Left kidney (tissue), 2 donors: ENCODE measurements around the gene CDC42BPB. TPM values are rescaled to one million over a fixed set of nuclear protein-coding genes. Genes with fewer than 3 reads are reported as not detected.

Experiments used
- DNase-seq: peaks from one replicate; pipeline ENCODE4 v3.0.0-alpha.2; 2013
- polyA plus RNA-seq: library from polyadenylated mRNA; unstranded; fragments of 120-200 nt; gene quantifications from one replicate; pipeline ENCODE4 v1.2.1, GENCODE V29; 2013; ENCODE audit not compliant: insufficient read length

The CDC42BPB gene
- polyA plus RNA-seq, 1 donor: 88.6 TPM

DNA sequence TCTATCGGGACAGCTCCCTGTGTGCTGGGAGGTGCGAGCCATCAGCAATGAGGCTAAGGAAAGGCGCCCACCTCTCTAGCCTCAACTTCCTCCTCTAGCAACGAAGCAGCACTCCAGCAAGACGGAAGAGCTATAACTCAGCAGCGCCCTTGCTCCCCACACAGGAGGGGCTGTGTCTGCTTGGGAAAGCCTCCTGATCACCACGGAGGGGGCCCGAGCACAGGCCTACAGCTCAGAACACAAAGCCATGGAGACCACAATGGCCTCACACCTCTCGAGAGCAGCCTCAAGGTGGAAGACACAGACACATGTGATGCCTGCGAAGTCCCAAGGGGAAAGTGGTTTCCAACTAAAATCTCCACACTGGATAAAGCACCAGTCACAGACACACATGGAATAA is 60.4 kb downstream of the CDC42BPB start:
- no peak for DNase-seq

DNA sequence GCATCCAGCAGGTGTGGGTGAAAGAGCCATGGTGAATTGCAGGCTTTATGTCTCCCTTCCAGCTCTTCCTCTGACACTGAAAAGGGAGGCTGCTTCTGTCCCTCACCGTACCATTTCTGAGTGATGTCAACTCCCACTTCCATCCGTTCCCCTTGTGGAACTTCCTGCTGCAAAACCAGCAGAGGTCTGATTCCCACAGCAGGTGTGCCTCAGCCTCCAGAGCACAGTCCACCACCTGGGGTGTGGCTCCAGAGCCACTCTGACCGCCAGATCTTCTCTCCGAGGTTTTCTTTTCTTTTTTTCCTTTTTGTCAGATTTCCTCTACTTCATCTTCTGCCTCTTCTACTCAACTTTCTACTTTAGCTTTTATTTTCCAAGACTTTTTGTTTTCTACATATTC is 62.7 kb downstream of the CDC42BPB start:
- no peak for DNase-seq

GRCh38 chr14:102993523-102993922 is 63.8 kb downstream of the CDC42BPB start:
- DNase-seq: no peak

DNA sequence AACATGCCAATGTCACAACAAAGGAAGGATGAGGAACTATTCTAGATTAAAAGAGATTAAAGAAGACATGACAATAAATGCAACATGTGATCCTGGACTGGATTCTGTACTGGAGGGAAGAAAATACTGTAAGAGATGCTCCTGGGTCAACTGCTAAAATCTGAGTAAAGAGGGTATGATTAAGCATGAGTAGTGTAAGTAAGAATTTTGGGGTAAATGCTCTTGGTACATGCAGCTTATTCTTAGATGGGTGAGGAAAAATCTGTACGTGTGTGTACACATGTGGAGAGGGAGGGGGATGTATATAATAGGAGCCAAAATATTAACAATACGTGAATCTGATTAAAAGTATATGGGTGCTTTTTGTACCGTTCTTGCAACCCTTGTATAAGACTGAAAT is 66.0 kb downstream of the CDC42BPB start:
- DNase-seq: no peak

DNA sequence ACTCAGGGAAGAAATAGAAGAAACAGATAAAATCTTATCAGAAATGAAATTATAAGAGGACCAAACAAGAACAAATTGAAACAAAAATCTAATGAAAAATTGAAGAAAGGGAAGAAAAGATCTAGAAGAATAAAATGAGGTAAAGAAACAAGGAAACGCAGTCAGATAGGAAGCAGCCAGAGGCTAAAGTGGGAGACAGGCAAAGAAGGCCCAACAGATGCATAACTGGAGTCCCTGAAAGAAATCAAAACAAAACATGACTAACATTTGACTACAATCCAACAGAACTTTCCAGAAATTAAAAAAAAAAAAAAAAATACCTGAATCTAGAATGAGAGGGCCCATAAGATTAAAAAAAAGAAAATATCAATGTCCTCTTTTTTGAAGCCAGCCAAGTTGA is 69.3 kb downstream of the CDC42BPB start:
- no peak for DNase-seq

DNA sequence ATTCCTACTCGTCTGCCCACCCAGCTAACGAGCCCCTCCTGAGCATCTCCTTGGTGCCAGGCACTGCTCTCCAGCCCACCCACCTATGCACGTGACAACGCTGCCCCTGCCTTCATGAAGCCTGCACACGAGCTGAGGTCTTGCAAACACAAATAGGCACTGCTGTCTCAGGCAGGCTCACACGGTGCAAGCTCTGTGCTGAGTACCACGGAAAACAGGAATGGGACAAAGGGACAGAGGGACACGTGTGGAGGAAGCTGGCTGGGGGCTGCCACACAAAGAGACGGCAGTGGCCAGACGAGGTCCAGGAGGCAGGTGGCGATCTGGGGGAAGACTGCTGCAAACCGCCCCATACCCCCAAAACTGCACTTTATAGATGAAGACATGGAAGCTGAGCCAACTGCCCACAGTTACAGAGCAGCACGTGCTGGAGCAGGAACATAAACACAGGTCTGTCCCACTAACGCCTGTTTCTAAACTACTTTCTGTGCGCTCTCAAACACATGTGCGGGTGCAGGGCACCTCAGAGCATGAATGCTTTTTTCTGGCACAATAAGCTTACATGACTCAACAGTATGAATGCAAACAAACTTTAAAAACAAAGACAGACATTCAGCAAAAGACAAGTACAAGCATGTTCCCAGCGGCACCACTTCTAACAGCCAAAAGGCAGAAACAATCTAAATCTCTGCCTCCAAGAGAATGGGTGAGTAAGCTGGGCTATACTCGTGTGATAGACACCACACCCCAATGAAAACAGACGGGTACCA is 70.4 kb downstream of the CDC42BPB start:
- DNase-seq: no peak

- DNase-seq: no peak
Measured at GRCh38 chr14:102985665-102986064, 71.7 kb downstream of the CDC42BPB start.

DNA sequence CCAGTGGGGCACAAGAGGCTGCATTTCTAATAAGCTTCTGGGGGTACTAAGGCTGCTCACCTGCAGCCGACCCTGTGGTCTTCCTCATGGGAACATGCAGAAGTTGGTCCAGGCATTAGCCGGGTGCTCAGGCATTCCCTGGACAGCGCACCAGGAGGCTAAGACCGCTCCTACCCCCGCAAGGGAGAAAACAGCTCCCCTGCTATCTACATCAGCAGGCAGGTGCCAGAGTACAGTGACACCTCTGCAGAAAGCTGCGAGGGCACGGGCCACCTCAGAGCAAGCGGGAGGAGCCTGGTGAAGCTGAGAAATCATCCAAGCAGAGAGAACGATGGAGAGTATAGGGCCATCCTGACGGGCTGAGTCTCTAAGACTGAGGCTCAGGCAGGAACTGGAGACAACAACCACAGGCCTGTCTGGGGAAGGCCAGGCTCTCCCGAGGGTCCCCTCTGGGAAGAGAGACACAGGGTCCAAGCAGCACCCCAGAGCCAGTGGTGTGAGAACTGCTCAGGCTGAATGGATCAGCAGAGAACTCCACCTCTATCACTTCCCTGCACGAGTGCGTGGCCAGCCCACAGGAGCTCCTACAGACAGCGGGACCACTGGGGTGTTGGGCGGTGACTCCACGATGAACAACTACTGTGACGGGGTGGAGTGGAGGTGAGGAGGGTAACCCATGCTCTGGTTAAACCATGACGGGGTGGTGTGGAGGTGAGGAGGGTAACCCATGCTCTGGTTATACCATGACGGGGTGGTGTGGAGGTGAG is 72.8 kb downstream of the CDC42BPB start:
- no peak for DNase-seq

DNA sequence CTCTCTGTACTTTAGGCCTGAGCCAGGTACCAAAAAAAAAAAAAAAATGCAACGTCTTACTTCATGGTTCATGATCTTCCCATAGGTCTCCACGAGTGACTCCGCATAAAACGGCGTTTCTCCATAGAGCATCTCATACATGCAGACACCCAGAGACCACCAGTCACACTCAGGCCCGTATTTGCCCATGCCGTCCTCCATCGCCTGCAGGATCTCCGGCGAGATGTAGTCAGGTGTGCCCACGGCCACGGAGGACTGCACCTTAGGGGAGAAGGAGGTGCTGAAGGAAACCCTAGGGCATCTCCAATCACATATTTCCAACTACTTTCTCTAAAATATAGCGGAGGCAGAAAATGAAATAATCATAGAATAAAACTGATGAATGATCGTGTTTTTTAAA is 73.9 kb downstream of the CDC42BPB start:
- DNase-seq: no peak

DNA sequence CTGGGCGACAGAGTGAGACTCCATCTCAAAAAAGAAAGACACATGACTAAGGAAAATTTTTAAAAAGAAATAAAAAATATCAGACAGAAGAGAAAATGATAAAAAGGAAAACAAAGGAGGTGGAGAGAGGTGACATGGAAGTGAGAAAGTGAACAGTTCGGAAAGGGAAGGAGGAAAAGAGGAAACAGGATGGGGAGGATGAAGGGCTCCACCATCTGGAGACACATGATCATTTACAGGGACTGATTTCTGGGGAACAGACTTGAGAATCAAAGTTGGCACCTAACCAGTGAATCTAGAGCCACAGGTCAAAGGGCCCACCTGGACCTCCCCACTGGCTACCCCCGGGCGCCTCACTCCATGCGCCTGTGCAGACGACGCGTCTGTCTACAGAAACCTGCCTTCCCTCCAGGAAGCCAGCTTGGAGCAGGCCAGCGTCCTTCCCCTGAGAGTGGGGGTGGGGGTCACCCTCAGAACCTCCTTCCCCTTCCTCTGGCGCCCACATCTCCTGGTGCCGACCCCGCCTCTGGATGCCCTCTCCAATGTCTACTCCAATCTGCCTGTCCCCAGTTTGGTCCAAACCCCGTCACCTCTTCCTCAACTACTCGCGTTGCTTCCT is 74.4 kb downstream of the CDC42BPB start:
- no peak for DNase-seq

GRCh38 chr14:102980409-102980810 is 76.9 kb downstream of the CDC42BPB start:
- DNase-seq: no peak

DNA sequence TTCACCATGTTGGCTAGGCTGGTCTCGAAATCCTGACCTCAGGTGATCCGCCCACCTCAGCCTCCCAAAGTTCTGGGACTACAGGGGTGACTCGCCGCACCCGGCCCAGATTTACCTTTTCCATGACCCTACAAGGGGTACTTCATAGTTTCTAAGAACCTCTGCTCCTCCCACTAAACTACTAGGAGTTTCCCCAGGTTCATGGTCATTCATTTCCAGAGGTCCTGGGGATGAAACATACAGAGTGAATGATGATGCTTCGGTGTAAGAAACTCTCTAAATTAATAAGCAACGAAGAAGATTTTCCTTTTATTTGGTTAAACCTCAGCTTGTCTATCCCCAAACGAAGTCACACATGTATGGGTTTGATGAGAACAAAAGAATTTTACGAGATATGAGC is 77.9 kb downstream of the CDC42BPB start:
- no peak for DNase-seq

DNA sequence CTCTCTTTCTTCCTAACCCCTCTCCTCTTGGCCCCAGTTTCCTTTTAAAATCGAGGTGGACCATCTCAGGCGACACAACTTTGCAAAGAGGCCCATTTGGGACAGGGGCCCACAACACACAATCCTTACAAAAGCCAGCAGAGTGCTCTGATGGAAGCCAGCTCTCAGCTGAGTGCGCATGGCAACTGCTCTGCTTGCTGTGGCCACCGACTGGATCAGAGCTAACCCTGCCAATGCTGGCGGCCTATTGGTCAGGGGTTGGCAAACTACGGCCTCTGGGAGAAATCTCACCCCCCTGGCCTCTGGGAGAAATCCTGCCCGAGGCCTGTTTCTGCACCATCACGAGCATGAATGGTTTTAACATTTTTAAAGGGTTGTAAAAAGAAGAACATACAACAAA is 79.9 kb downstream of the CDC42BPB start:
- DNase-seq: no peak

DNA sequence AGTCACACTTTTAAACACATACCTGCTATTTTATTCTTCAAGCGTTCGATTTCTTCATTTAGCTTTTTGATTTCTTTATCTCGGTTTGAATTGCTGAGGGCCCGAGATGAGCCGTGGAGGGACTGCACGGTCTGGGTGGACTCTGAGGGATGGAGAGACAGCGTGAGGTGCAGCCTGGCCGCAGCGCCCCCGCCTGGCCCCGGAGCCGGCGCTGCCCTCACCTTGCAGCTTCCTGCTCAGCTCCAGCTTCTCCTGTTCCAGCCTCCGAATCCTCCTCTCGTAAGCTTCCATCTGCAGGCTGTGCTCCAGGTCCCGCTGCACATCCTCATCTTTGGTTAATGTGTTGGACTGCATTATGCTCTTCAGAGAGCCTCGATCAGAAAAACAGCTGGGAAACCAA is 81.7 kb downstream of the CDC42BPB start:
- DNase-seq: no peak

DNA sequence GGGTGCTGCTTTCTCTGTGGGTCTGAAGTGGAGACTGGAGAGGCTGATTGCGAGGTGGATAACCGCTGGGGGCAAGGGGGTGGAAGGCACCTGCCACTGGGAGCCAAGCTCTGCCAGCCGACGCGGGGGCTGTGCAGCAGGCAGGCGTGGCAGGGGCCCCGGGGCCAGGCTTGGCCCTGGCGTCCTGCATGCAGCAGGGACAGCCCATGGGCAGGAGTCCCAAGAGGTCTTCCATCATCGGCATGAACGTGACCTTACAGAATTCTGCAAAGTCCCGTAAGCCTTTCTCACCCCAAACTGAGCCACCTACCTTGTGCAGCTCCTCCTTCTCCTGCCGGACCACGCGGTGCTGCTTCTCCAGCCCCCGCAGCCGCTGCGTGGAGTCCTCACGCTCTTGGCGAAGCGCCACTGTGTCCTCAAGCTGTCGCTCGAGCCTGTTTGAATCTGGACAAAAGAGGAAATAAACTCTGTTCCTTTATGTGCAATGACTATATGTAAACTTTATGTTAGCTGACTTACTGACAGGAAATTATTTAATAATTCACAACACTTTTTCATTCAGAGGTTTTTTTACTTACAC is 83.6 kb downstream of the CDC42BPB start:
- DNase-seq: no peak

- no peak for DNase-seq
Measured at GRCh38 chr14:102971836-102972606, 85.3 kb downstream of the CDC42BPB start.

GRCh38 chr14:102971314-102971713 is 86.0 kb downstream of the CDC42BPB start:
- no peak for DNase-seq

GRCh38 chr14:102970496-102970895 is 86.9 kb downstream of the CDC42BPB start:
- no peak for DNase-seq

DNA sequence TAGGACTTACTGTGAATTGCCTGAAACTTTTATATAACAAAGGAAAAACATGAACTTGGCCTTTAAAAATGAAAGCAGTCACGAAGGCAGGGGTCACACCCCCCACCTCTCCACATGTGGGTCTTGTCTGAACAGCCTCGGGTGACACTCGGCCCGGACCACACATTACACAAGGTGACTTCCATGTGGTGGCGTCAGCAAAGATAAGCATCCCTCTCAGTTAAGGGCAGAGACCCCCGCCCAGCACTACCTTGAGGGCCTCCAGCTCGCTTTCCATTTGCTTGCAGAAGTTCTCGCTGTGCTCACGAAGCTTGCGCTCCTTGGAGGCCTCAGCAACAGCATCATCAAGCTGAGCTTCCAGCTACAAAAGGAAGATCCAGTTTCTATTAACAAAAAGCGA is 87.4 kb downstream of the CDC42BPB start:
- no peak for DNase-seq

DNA sequence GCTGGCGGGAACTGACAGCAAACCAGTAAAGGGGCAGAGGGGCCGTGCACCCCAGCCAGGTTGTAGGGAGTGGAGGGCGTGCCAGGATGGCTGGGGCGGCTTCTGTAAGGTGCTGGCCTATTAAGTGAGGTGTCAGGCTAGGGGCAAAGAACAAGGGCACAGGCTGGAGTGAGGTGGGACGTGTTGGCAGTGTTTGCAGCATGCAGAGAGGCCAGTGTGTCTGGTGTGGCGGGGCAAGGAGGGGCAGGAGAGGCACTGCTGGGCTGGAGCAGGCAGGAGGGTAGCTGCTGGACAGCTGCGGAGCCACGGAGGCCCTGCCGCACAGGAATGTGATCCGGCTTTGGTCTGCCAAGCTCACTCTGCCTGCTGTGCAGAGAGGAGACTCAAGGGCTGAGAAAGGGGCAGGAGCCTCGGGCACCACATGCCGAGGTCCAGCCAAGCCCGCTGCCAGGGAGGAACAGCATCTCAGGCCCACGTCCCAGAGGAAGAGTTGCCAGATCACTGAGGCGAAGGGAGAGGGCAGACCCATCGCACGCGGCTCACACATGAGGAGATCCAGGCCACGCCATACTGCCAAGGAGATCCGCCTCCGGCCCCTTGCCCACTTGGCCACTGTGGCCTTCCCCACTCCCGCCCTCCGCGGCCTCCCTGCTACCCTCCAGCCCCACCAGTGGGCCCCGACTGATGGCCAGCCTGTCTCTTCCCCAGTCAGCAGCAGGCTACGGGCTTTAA is 88.1 kb downstream of the CDC42BPB start:
- no peak for DNase-seq

DNA sequence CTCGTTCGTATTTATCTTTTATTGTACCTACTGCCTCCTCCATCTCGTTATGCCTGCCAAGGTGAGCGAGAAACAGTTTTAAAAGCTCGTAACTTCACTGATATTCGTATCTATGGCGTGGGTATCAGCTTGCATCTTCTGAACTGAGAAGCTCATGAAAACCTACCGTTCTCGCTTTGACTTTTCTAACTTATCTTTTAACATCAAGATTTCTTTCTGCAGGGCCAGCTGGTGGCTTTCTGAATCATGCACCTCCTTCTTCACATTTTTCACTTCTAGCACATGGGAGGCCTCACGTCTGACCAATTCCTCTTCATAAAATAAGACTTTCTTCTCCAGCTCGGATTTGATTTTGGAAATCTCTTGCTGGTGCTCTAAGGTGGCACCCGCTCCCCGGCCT is 89.0 kb downstream of the CDC42BPB start:
- no peak for DNase-seq

- DNase-seq: no peak
Measured at GRCh38 chr14:102967506-102967795, 89.9 kb downstream of the CDC42BPB start.
